Neuronal stem cell (in vitro differentiated cells): ENCODE results near the gene AHDC1.

Source experiments
- DNase-seq: peaks from one replicate; pipeline ENCODE4 v3.0.0-alpha.2; 2013; ENCODE audit warnings: low spot score
- H2AFZ ChIP-seq: one replicate; pipeline ENCODE4 v1.6.1; 2013; ENCODE audit warnings: mild to moderate bottlenecking, low read length, inconsistent platforms
- H2AK5ac ChIP-seq: 2 replicates; pipeline ENCODE4 v1.6.1; 2013; ENCODE audit warnings: low read depth, mild to moderate bottlenecking, inconsistent platforms, low read length, moderate library complexity, mixed read lengths
- H2BK120ac ChIP-seq: 2 replicates; pipeline ENCODE4 v1.6.1; 2013; ENCODE audit warnings: low read depth, mild to moderate bottlenecking, inconsistent platforms, low read length, moderate library complexity, mixed read lengths
- H2BK12ac ChIP-seq: one replicate; pipeline ENCODE4 v1.6.1; 2013; ENCODE audit warnings: low read length, inconsistent platforms
- H2BK15ac ChIP-seq: 2 replicates; pipeline ENCODE4 v1.6.1; 2013; ENCODE audit warnings: mild to moderate bottlenecking, low read length, inconsistent platforms, mixed read lengths
- H2BK5ac ChIP-seq: one replicate; pipeline ENCODE4 v1.6.1; 2013; ENCODE audit warnings: inconsistent platforms, mild to moderate bottlenecking, low read length, moderate library complexity
- H3K14ac ChIP-seq: one replicate; pipeline ENCODE4 v1.6.1; 2013; ENCODE audit warnings: low read length, inconsistent platforms
- H3K18ac ChIP-seq: 2 replicates; pipeline ENCODE4 v1.6.1; 2013; ENCODE audit warnings: low read length, inconsistent platforms
- H3K23ac ChIP-seq: 2 replicates; pipeline ENCODE4 v1.6.1; 2013; ENCODE audit warnings: low read depth, mild to moderate bottlenecking, mixed read lengths, low read length, inconsistent platforms; ENCODE audit not compliant: poor library complexity
- H3K27ac ChIP-seq: replicated peaks from 3 replicates; pipeline ENCODE4 v1.5.1; 2013; ENCODE audit warnings: low read length, inconsistent platforms
- H3K27me3 ChIP-seq, 3 experiments: 2 replicates each; pipeline ENCODE4 v1.6.1; 2013; ENCODE audit warnings: low read length in 3 of 3, mild to moderate bottlenecking in 2 of 3, inconsistent platforms in 1 of 3, low read depth in 1 of 3, mixed read lengths in 1 of 3, moderate library complexity in 1 of 3; ENCODE audit not compliant: control insufficient read depth in 3 of 3, insufficient read depth in 3 of 3
- H3K36me3 ChIP-seq, 2 donors: replicated peaks in 1 of 2; 2 replicates each; pipeline ENCODE4 v1.6.1; 2013; ENCODE audit warnings: low read length in 2 of 2; ENCODE audit not compliant: control insufficient read depth in 2 of 2, insufficient read depth in 2 of 2
- H3K4ac ChIP-seq: 2 replicates; pipeline ENCODE4 v1.6.1; 2013; ENCODE audit warnings: inconsistent platforms, mild to moderate bottlenecking, low read length, moderate library complexity
- H3K4me1 ChIP-seq, 2 donors: 1 replicate in 1 of 2; 2 replicates in 1 of 2; pipeline ENCODE4 v1.6.1; 2013; ENCODE audit warnings: low read length in 2 of 2, low read depth in 1 of 2; ENCODE audit not compliant: control insufficient read depth in 2 of 2, insufficient read depth in 1 of 2
- H3K4me2 ChIP-seq: one replicate; pipeline ENCODE4 v1.6.1; 2013; ENCODE audit warnings: mild to moderate bottlenecking, low read length, inconsistent platforms; ENCODE audit not compliant: insufficient read depth, poor library complexity, severe bottlenecking
- H3K4me3 ChIP-seq, 2 donors: 2 replicates each; pipeline ENCODE4 v1.5.1; 2013; ENCODE audit warnings: low read length in 2 of 2, mild to moderate bottlenecking in 2 of 2, inconsistent platforms in 1 of 2, moderate library complexity in 1 of 2
- H3K79me1 ChIP-seq: one replicate; pipeline ENCODE4 v1.6.1; 2013; ENCODE audit warnings: low read depth, mild to moderate bottlenecking, inconsistent platforms, low read length, moderate library complexity
- H3K9ac ChIP-seq: one replicate; pipeline ENCODE4 v1.6.1; 2013; ENCODE audit warnings: mild to moderate bottlenecking, low read depth, low read length, inconsistent platforms; ENCODE audit not compliant: poor library complexity
- H3K9me3 ChIP-seq, 2 donors: replicated peaks in 1 of 2; 2 replicates each; pipeline versions ENCODE3 to v1.6.1; 2013; ENCODE audit warnings: low read length in 2 of 2, mild to moderate bottlenecking in 2 of 2, inconsistent platforms in 1 of 2, low read depth in 1 of 2, mixed read lengths in 1 of 2, moderate library complexity in 1 of 2; ENCODE audit not compliant: control insufficient read depth in 2 of 2, insufficient read depth in 1 of 2
- H4K8ac ChIP-seq: one replicate; pipeline ENCODE4 v1.6.1; 2013; ENCODE audit warnings: low read depth, mild to moderate bottlenecking, inconsistent platforms, low read length, moderate library complexity
- H4K91ac ChIP-seq: one replicate; pipeline ENCODE4 v1.6.1; 2013; ENCODE audit warnings: low read length, low read depth, mild to moderate bottlenecking, inconsistent platforms; ENCODE audit not compliant: poor library complexity
- WGBS, 2 donors: extraction: QIAGEN DNeasy Blood & Tissue Kit; methylation state at CpG; one replicate each; pipeline ENCODE4 v1.1.7; 2013; ENCODE audit warnings: missing lambda C conversion rate in 2 of 2, mixed read lengths in 1 of 2; ENCODE audit not compliant: insufficient read length in 2 of 2, insufficient replicate concordance in 1 of 2; ENCODE audit errors: extremely low coverage in 2 of 2; 5-methylcytosine and 5-hydroxymethylcytosine counted together

AHDC1 gene

GRCh38 chr1:27492796-27493195, 111.1 kb downstream of the AHDC1 start:
- no peak overlapping the region for H3K9ac ChIP-seq
- H3K9me3 ChIP-seq: no peaks in the 10 kb centered on the region
- no peak overlapping the region for H4K91ac ChIP-seq
- WGBS, 2 donors: no CpG with 5 or more reads among the region's 3 CpGs
- H3K23ac ChIP-seq: no peak overlapping the region
- no peak overlapping the region for H3K27ac ChIP-seq
- H3K4me3 ChIP-seq: no peak overlapping the region
- no peak overlapping the region for H3K18ac ChIP-seq
- H2BK12ac ChIP-seq: no peak overlapping the region
- no peaks in the 10 kb centered on the region for H3K36me3 ChIP-seq
- no peak overlapping the region for H3K14ac ChIP-seq
- H2AK5ac ChIP-seq: no peak overlapping the region
- H3K4ac ChIP-seq: no peak overlapping the region
- H2BK5ac ChIP-seq: no peak overlapping the region
- H3K4me1 ChIP-seq: peaks cover 13 to 23% of the 10 kb centered on the region in 2 donors
- H2BK120ac ChIP-seq: no peak overlapping the region
- no peaks in the 10 kb centered on the region for H3K27me3 ChIP-seq
- H2BK15ac ChIP-seq: no peak overlapping the region
- no peak overlapping the region for H2AFZ ChIP-seq
- H3K79me1 ChIP-seq: peaks cover 3% of the 10 kb centered on the region
- no peak overlapping the region for H4K8ac ChIP-seq
- DNase-seq: no peak
- no peak overlapping the region for H3K4me2 ChIP-seq

- no peak overlapping the region for H4K91ac ChIP-seq
- no peak overlapping the region for H2BK5ac ChIP-seq
- no peak overlapping the region for H3K4me3 ChIP-seq
- H3K9ac ChIP-seq: no peak overlapping the region
- no peak overlapping the region for H3K27ac ChIP-seq
- H2BK12ac ChIP-seq: no peak overlapping the region
- DNase-seq: no peak
- no peak overlapping the region for H3K4me2 ChIP-seq
- no peaks in the 10 kb centered on the region for H3K27me3 ChIP-seq
- H3K9me3 ChIP-seq: no peaks in the 10 kb centered on the region
- no peak overlapping the region for H3K14ac ChIP-seq
- H4K8ac ChIP-seq: no peak overlapping the region
- no peak overlapping the region for H3K23ac ChIP-seq
- H2AFZ ChIP-seq: peak overlapping the region; percentile 71
- peaks cover 3% of the 10 kb centered on the region for H3K79me1 ChIP-seq
- H3K18ac ChIP-seq: peak overlapping the region; percentile 67
- H3K4ac ChIP-seq: no peak overlapping the region
- WGBS, 2 donors: no CpG with 5 or more reads among the region's 9 CpGs
- no peak overlapping the region for H2BK120ac ChIP-seq
- peak overlapping the region; percentile 42 for H2BK15ac ChIP-seq
- H3K36me3 ChIP-seq: no peaks in the 10 kb centered on the region
- peaks cover 8 to 19% of the 10 kb centered on the region in 2 donors for H3K4me1 ChIP-seq
- no peak overlapping the region for H2AK5ac ChIP-seq
Observed at GRCh38 chr1:27491748-27492700, 111.9 kb downstream of the AHDC1 start.

- WGBS, 2 donors: no CpG with 5 or more reads among the region's 50 CpGs
- no peaks in the 10 kb centered on the region for H3K9me3 ChIP-seq
- H4K91ac ChIP-seq: peak within 1 kb of the TSS; percentile 53
- H3K4me1 ChIP-seq: peaks cover 2 to 14% of the 10 kb centered on the region in 2 donors
- H4K8ac ChIP-seq: no peak within 1 kb of the TSS
- H3K23ac ChIP-seq: peak within 1 kb of the TSS; percentile 96
- H2AK5ac ChIP-seq: peak within 1 kb of the TSS; percentile 97
- peaks cover 0 to 7% of the 10 kb centered on the region in 2 donors for H3K36me3 ChIP-seq
- peak within 1 kb of the TSS; percentile 83 for H2BK120ac ChIP-seq
- H3K4me3 ChIP-seq: peak within 1 kb of the TSS; percentile 83 to 97
- H3K14ac ChIP-seq: peak within 1 kb of the TSS; percentile 99
- H2AFZ ChIP-seq: peak within 1 kb of the TSS; percentile 93
- H3K27me3 ChIP-seq: no peaks in the 10 kb centered on the region
- peaks cover 3% of the 10 kb centered on the region for H3K79me1 ChIP-seq
- H3K27ac ChIP-seq: peak within 1 kb of the TSS; percentile 65
- H3K4me2 ChIP-seq: peak within 1 kb of the TSS; percentile 62
- H2BK15ac ChIP-seq: peak within 1 kb of the TSS; percentile 84
- H3K4ac ChIP-seq: peak within 1 kb of the TSS; percentile 84
- H2BK5ac ChIP-seq: peak within 1 kb of the TSS; percentile 93
- peak within 1 kb of the TSS; percentile 73 for H2BK12ac ChIP-seq
- peak within 1 kb of the TSS; percentile 98 for H3K18ac ChIP-seq
- H3K9ac ChIP-seq: peak within 1 kb of the TSS; percentile 91
- DNase-seq: peak; percentile 97
Observed at GRCh38 chr1:27489973-27490741, 113.8 kb downstream of the AHDC1 start, which contains the start of gene WASF2. WASF2 (minus strand) TSS chr1:27490167; CDS start chr1:27428890, 61,277 bp downstream.
